DMS153 treated with DMSO at 0.1 percent for 48 hours (cell line): Measurements from ENCODE around the gene KIR2DL3.
"Not testable (repeated sequence)": the region's sequence is repeated elsewhere in the genome, so short reads cannot be mapped to it uniquely, and the experiment has no call there.

ENCODE experiments used
- DNase-seq: peaks from one replicate; lab custom pipeline; 2025; ENCODE audit not compliant: unreplicated experiment; lab: John Stamatoyannopoulos, UW

KIR2DL3 gene

GRCh38 chr19:54739587-54740497 is 1.5 kb downstream of the KIR2DL3 start:
- no peak for DNase-seq

- not testable (repeated sequence) for DNase-seq
These were observed 3.6 kb downstream of the KIR2DL3 start for GRCh38 chr19:54741950-54742349.

DNA sequence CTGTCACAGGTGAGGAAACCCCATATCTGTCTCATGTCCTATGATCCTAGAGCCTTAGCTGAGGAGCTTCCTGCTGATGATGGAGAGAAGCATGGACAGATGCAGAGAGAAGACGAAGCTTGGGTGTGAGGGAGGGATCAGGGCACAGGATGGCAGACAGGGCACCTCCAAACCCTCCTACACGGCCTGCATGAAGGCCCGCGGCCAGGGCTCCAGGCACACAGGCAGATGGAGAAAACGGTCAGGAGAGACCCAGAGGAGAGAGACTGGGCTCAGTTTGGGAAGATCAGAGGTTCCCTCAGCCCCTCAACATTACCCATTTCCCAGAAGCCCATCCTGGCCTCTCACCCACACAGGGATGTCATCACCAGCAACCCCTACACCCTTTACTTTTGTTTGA is 5.8 kb downstream of the KIR2DL3 start:
- DNase-seq: not testable (repeated sequence)

GRCh38 chr19:54747614-54748322 is 9.5 kb downstream of the KIR2DL3 start:
- DNase-seq: not testable (repeated sequence)

- DNase-seq: not testable (repeated sequence)
These were observed 12.0 kb downstream of the KIR2DL3 start for GRCh38 chr19:54750276-54750675.

DNA sequence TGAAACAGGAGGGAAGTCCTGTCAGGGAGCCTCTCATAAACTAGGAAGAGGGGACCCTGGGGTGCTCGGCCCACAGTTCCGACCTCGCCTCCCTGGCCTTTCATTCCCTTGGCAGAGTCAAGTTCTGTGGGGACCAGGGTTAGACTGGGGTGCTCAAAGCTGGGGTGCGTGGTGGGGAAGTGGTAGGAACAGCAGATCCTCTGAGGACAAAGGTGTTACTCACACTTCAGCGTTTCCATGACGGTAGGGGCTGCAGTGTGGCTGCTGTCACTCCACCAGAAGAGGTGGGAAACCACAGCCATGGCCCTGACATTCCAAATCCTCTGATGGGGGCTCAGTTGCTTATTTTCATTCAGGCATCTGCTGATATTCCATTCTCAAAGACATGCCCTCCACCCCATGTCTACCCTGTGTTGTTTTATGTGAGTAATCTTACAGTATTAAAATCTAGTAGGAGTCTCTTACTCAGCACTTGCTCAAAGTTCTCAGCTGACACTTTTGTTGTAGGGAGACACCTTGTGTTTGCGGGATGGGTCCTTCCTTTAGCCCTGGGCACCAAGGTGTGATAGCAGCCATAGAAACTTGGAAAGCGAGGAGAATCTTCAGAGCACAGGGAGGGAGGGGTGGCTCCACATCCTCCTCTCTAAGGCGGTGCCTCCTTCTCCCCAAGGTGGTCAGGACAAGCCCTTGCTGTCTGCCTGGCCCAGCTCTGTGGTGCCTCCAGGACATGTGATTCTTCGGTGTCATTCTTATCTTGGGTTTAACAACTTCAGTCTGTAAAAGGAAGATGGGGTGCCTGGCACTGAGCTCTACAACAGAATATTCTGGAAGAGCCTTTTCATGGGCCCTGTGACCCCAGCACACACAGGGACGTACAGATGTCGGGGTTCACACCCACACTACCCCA is 18.1 kb downstream of the KIR2DL3 start:
- not testable (repeated sequence) for DNase-seq

DNA sequence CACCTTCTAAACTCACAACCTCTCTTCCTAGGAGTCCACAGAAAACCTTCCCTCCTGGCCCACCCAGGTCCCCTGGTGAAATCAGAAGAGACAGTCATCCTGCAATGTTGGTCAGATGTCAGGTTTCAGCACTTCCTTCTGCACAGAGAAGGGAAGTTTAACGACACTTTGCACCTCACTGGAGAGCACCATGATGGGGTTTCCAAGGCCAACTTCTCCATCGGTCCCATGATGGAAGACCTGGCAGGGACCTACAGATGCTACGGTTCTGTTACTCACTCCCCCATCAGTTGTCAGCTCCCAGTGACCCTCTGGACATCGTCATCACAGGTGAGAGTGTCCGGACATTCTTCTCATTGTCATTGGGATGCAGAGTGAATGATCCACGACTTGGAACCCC is 20.3 kb downstream of the KIR2DL3 start:
- DNase-seq: not testable (repeated sequence)

DNA sequence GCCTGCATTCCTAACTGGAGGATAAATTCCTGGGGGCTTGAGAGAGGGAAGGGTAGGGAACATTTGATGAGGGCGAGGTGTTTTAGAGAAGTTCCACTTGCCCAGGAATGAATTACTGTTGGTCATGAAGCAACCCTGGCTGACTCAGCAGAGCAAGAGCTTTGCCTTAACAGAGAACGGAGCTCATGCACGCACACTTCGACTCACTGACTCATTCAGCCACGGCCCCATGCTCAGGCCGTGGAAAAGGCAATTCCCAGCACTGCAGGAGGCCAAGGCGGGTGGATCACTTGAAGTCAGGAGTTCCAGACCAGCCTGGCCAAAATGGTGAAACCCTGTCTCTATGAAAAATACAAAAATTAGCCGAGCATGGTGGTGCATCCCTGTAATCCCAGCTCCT is 25.9 kb downstream of the KIR2DL3 start:
- DNase-seq: not testable (repeated sequence)

GRCh38 chr19:54766464-54766863 is 28.2 kb downstream of the KIR2DL3 start:
- DNase-seq: not testable (repeated sequence)

DNA sequence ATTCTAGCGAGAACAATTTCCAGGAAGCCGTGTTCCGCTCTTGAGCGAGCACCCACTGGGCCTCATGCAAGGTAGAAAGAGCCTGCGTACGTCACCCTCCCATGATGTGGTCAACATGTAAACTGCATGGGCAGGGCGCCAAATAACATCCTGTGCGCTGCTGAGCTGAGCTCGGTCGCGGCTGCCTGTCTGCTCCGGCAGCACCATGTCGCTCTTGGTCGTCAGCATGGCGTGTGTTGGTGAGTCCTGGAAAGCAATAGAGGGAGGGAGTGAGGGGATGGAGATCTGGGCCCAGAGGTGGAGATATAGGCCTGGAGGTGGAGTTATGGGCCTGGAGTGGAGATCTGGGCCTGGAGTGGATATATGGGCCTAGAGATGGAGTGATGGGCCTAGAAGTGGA is 31.3 kb downstream of the KIR2DL3 start, which contains the start of gene KIR2DL1:
TSS of gene KIR2DL1 (plus strand) at position 148 of the 400 bp plus-strand sequence. CDS start at position 206, 58 bp downstream.
- DNase-seq: not testable (repeated sequence)

DNA sequence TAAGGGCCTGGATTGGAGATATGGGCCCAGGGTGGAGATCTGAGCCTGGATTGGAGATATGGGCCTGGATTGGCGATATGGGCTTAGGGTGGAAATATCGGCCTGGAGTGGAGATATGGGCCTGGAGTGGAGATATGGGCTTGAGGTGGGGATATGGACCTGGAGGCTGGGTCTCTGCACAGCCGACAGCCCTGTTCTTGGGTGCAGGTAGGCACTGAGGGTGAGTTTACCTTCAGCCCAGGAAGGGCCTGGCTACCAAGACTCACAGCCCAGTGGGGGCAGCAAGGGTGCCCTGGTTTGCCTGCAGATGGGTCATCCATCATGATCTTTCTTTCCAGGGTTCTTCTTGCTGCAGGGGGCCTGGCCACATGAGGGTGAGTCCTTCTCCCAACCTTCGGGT is 32.2 kb downstream of the KIR2DL3 start:
- not testable (repeated sequence) for DNase-seq

- not testable (repeated sequence) for DNase-seq
These were observed 33.0 kb downstream of the KIR2DL3 start for GRCh38 chr19:54771018-54771960.

DNA sequence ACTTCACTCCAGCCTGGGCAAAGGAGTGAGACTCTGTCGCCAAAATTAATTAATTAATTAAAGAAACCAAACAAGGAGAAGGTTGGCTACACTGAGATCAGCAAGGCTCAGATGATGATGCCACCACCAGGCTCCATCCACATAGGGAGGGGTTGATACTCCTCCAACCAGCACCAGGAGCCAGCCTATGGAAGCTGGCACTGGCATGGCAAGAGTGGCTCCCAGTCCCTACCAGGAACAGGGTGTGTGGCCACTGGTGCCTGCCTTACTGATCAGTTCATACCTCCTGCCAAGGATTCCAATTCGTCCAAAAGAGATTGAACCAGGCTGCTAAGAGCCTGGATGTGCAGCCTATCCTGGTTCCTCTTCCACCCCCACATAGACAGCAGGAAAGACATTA is 34.4 kb downstream of the KIR2DL3 start:
- not testable (repeated sequence) for DNase-seq

DNA sequence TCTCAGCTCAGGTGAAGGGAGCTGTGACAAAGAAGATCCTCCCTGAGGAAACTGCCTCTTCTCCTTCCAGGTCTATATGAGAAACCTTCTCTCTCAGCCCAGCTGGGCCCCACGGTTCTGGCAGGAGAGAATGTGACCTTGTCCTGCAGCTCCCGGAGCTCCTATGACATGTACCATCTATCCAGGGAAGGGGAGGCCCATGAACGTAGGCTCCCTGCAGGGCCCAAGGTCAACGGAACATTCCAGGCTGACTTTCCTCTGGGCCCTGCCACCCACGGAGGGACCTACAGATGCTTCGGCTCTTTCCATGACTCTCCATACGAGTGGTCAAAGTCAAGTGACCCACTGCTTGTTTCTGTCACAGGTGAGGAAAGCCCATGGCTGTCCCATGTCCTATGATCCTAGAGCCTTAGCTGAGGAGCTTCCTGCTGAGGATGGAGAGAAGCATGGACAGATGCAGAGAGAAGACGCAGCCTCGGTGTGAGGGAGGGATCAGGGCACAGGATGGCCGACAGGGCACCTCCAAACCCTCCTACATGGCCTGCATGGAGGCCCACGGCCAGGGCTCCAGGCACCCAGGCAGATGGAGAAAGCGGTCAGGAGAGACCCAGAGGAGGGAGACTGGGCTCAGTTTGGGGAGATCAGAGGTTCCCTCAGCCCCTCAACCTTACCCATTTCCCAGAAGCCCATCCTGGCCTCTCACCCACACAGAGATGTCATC is 36.9 kb downstream of the KIR2DL3 start:
- not testable (repeated sequence) for DNase-seq

GRCh38 chr19:54775830-54776229 is 37.5 kb downstream of the KIR2DL3 start:
- not testable (repeated sequence) for DNase-seq

GRCh38 chr19:54777851-54778250 is 39.5 kb downstream of the KIR2DL3 start:
- DNase-seq: not testable (repeated sequence)

GRCh38 chr19:54778896-54779295 is 40.6 kb downstream of the KIR2DL3 start:
- DNase-seq: not testable (repeated sequence)

- not testable (repeated sequence) for DNase-seq
These were observed 44.6 kb downstream of the KIR2DL3 start for GRCh38 chr19:54782916-54783315.
